ENCODE data around the gene EPB41L5.
"Not testable (repeated sequence)": the region's sequence is repeated elsewhere in the genome, so short reads cannot be mapped to it uniquely, and the experiment has no call there.

Gene EPB41L5

GRCh38 chr2:120111193-120111592 lies 98.3 kb downstream of the EPB41L5 start:
- H3K27ac ChIP-seq, result no peak overlapping the region

GRCh38 chr2:120118018-120118417 lies 105.1 kb downstream of the EPB41L5 start:
- H3K27ac ChIP-seq, result no peak overlapping the region
- no peak for TF ChIP-seq CTCF (IDR thresholded peaks at IDR 0.05)

More at GRCh38 chr2:120111193-120111592, 98.3 kb downstream of the EPB41L5 start:
- TF ChIP-seq ZFX (IDR thresholded peaks at IDR 0.05; ENCODE audit: borderline replicate concordance) (no peak), CTCF (IDR thresholded peaks at IDR 0.05) (no peak)

GRCh38 chr2:120118471-120118870 lies 105.6 kb downstream of the EPB41L5 start:
- no peak overlapping the region for H3K27ac ChIP-seq
- TF ChIP-seq ZFX (IDR thresholded peaks at IDR 0.05; ENCODE audit: borderline replicate concordance), result no peak
- no peak for TF ChIP-seq CTCF (IDR thresholded peaks at IDR 0.05)

- not testable (repeated sequence) for H3K27ac ChIP-seq
Observed at GRCh38 chr2:120121337-120121736, 108.5 kb downstream of the EPB41L5 start.

GRCh38 chr2:120123090-120123489 lies 110.2 kb downstream of the EPB41L5 start:
- TF ChIP-seq CTCF (IDR thresholded peaks at IDR 0.05) (no peak), ZFX (IDR thresholded peaks at IDR 0.05; ENCODE audit: borderline replicate concordance) (no peak)
- no peak overlapping the region for H3K27ac ChIP-seq

GRCh38 chr2:120125195-120125594 lies 112.3 kb downstream of the EPB41L5 start:
- no peak for TF ChIP-seq CTCF (IDR thresholded peaks at IDR 0.05)
- no peak for TF ChIP-seq ZFX (IDR thresholded peaks at IDR 0.05; ENCODE audit: borderline replicate concordance)

GRCh38 chr2:120128216-120128615 lies 115.3 kb downstream of the EPB41L5 start:
- TF ChIP-seq ZFX (IDR thresholded peaks at IDR 0.05; ENCODE audit: borderline replicate concordance) (no peak), CTCF (IDR thresholded peaks at IDR 0.05) (no peak)

More at GRCh38 chr2:120125195-120125594, 112.3 kb downstream of the EPB41L5 start:
- H3K27ac ChIP-seq, result no peak overlapping the region

GRCh38 chr2:120132190-120132589 lies 119.3 kb downstream of the EPB41L5 start:
- no peak for TF ChIP-seq CTCF (IDR thresholded peaks at IDR 0.05)
- TF ChIP-seq ZFX (IDR thresholded peaks at IDR 0.05; ENCODE audit: borderline replicate concordance), result no peak
- no peak overlapping the region for H3K27ac ChIP-seq

More at GRCh38 chr2:120128216-120128615, 115.3 kb downstream of the EPB41L5 start:
- H3K27ac ChIP-seq, result no peak overlapping the region

Data from 22Rv1 (cell line).